Glutamatergic neuron (in vitro differentiated cells): ENCODE data around the gene DNAH14. TPM values are rescaled to one million over a fixed set of nuclear protein-coding genes. Genes with fewer than 3 reads are reported as not detected.

ENCODE experiments used
- DNase-seq: peaks from one replicate; pipeline ENCODE4 v3.0.0; 2022
- H3K27ac Mint-ChIP-seq: one replicate; pipeline ENCODE4 v1.8.0; 2020; ENCODE audit warnings: mild to moderate bottlenecking, mixed read lengths, inconsistent platforms; ENCODE audit not compliant: unreplicated experiment
- H3K27me3 Mint-ChIP-seq: one replicate; pipeline ENCODE4 v1.8.0; 2020; ENCODE audit warnings: mild to moderate bottlenecking, moderate library complexity, mixed read lengths, inconsistent platforms; ENCODE audit not compliant: unreplicated experiment
- H3K36me3 Mint-ChIP-seq: one replicate; pipeline ENCODE4 v1.8.0; 2020; ENCODE audit warnings: mild to moderate bottlenecking, mixed read lengths, inconsistent platforms; ENCODE audit not compliant: unreplicated experiment
- H3K4me1 Mint-ChIP-seq: one replicate; pipeline ENCODE4 v1.8.0; 2020; ENCODE audit warnings: mild to moderate bottlenecking, low read depth, mixed read lengths, inconsistent platforms; ENCODE audit not compliant: unreplicated experiment
- H3K4me3 Mint-ChIP-seq: one replicate; pipeline ENCODE4 v1.8.0; 2020; ENCODE audit warnings: mild to moderate bottlenecking, mixed read lengths, inconsistent platforms; ENCODE audit not compliant: unreplicated experiment
- H3K9me3 Mint-ChIP-seq: one replicate; pipeline ENCODE4 v1.8.0; 2020; ENCODE audit warnings: mild to moderate bottlenecking, moderate library complexity, mixed read lengths, inconsistent platforms; ENCODE audit not compliant: unreplicated experiment
- CTCF ChIP-seq: fragments of 200-600 bp; sonication (generic); IDR thresholded peaks from one replicate; pipeline ENCODE4 v1.5.0; 2021; ENCODE audit not compliant: partially characterized antibody, unreplicated experiment
- total RNA-seq: library from RNA; stranded (reverse); fragmentation: NEBNext Ultra II Directional; extraction: Animal tissue kit (Norgen Biotek cat#: 25700); gene quantifications from one replicate; pipeline ENCODE4 v1.2.1, GENCODE V29; 2021; ENCODE audit not compliant: unreplicated experiment

The DNAH14 gene
- total RNA-seq, 1 donor from 2014 or later, result 36.6 TPM

GRCh38 chr1:225435487-225435886 is 506.0 kb downstream of the DNAH14 start:
- H3K27me3 Mint-ChIP-seq, result no peaks in the 10 kb centered on the region
- no peak overlapping the region for H3K4me3 Mint-ChIP-seq
- no peaks in the 10 kb centered on the region for H3K36me3 Mint-ChIP-seq
- no peaks in the 10 kb centered on the region for H3K9me3 Mint-ChIP-seq
- peaks cover 8% of the 10 kb centered on the region for H3K4me1 Mint-ChIP-seq
- H3K27ac Mint-ChIP-seq, result no peak overlapping the region
- no peak for DNase-seq
- TF ChIP-seq CTCF, result no peak

DNA sequence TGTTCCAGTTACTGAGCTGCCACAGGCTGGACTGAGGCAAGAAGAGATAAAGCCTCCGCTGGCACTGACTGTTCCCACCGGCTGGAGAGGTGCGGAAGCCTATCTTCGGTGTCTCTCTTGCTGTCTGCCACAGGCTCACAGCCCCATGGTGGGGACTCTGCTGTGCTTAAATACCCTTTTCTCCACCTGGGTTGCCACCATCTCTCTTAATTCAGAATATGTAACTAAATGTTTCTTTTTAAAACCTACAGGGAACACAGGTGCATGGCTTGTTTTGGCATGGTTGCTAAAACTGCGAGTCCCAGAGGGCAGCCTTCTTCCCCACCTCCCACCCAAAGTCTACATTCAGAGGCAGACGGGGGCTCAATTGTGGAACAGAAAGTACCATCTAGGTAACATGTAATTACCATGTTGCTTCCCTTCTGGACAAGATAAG is 506.5 kb downstream of the DNAH14 start:
- DNase-seq, result no peak
- Mint-ChIP-seq H3K9me3 (no peaks in the 10 kb centered on the region), H3K36me3 (no peaks in the 10 kb centered on the region), H3K4me1 (peaks cover 8% of the 10 kb centered on the region), H3K27ac (no peak overlapping the region), H3K27me3 (no peaks in the 10 kb centered on the region), H3K4me3 (no peak overlapping the region)
- no peak for TF ChIP-seq CTCF

- TF ChIP-seq CTCF, result no peak
- Mint-ChIP-seq H3K4me3 (no peak overlapping the region), H3K9me3 (no peaks in the 10 kb centered on the region), H3K27me3 (no peaks in the 10 kb centered on the region), H3K4me1 (peaks cover 12% of the 10 kb centered on the region), H3K36me3 (no peaks in the 10 kb centered on the region), H3K27ac (no peak overlapping the region)
- no peak for DNase-seq
Observed at GRCh38 chr1:225437710-225438437, 508.4 kb downstream of the DNAH14 start.

- no peaks in the 10 kb centered on the region for H3K9me3 Mint-ChIP-seq
- peaks cover 8% of the 10 kb centered on the region for H3K4me1 Mint-ChIP-seq
- no peak overlapping the region for H3K27ac Mint-ChIP-seq
- H3K27me3 Mint-ChIP-seq, result no peaks in the 10 kb centered on the region
- TF ChIP-seq CTCF, result no peak
- no peaks in the 10 kb centered on the region for H3K36me3 Mint-ChIP-seq
- H3K4me3 Mint-ChIP-seq, result no peak overlapping the region
- no peak for DNase-seq
Observed at GRCh38 chr1:225440380-225441221, 511.1 kb downstream of the DNAH14 start.
